ENCODE measurements around the gene JAZF1.
"Not testable (repeated sequence)": the region's sequence is repeated elsewhere in the genome, so short reads cannot be mapped to it uniquely, and the experiment has no call there.

Gene JAZF1

GRCh38 chr7:27895551-27895950, 285.0 kb downstream of the JAZF1 start:
- DNase-seq (ENCODE audit: low read depth, low spot score) = no peak
- H3K4me3 ChIP-seq (ENCODE audit: low read depth, low read length) = no peak overlapping the region
- TF ChIP-seq, protein P1, sequence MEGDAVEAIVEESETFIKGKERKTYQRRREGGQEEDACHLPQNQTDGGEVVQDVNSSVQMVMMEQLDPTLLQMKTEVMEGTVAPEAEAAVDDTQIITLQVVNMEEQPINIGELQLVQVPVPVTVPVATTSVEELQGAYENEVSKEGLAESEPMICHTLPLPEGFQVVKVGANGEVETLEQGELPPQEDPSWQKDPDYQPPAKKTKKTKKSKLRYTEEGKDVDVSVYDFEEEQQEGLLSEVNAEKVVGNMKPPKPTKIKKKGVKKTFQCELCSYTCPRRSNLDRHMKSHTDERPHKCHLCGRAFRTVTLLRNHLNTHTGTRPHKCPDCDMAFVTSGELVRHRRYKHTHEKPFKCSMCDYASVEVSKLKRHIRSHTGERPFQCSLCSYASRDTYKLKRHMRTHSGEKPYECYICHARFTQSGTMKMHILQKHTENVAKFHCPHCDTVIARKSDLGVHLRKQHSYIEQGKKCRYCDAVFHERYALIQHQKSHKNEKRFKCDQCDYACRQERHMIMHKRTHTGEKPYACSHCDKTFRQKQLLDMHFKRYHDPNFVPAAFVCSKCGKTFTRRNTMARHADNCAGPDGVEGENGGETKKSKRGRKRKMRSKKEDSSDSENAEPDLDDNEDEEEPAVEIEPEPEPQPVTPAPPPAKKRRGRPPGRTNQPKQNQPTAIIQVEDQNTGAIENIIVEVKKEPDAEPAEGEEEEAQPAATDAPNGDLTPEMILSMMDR (IDR thresholded peaks at IDR 0.05; ENCODE audit: low read depth, low read length) = no peak
- in situ Hi-C loops (cut with HindIII; ENCODE audit: low sequenced_read_pairs) = no loop called here

GRCh38 chr7:27890205-27890849, 290.3 kb downstream of the JAZF1 start:
- in situ Hi-C loops (cut with HindIII; ENCODE audit: low sequenced_read_pairs) = no loop called here
- DNase-seq (ENCODE audit: low read depth, low spot score) = no peak
- TF ChIP-seq, protein P1 (IDR thresholded peaks at IDR 0.05; ENCODE audit: low read depth, low read length) = no peak
- H3K4me3 ChIP-seq (ENCODE audit: low read depth, low read length) = no peak overlapping the region

DNA sequence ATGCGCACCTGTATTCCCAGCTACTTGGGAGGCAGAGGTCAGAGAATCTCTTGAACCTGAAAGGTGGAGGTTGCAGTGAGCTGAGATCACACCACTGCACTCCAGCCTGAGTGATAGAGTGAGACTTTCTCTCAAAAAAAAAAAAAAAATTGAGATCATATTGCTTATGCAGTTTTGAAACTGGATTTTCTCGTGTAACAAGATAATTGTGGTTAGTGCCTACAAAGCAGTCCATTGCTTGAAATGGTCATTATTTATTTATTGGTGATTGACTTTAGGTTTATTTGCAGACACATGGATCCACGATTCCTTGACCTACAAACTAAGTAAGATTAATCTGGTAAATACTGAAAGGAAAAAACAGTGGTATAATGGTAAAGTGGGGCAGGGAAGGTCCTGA, 290.8 kb downstream of the JAZF1 start:
- H3K4me3 ChIP-seq (ENCODE audit: low read depth, low read length) = no peak overlapping the region
- TF ChIP-seq, protein P1 (IDR thresholded peaks at IDR 0.05; ENCODE audit: low read depth, low read length) = no peak
- DNase-seq (ENCODE audit: low read depth, low spot score) = no peak
- in situ Hi-C loops (cut with HindIII; ENCODE audit: low sequenced_read_pairs) = no loop called here

GRCh38 chr7:27888736-27889135, 291.9 kb downstream of the JAZF1 start:
- no peak overlapping the region for H3K4me3 ChIP-seq (ENCODE audit: low read depth, low read length)
- no peak for DNase-seq (ENCODE audit: low read depth, low spot score)
- in situ Hi-C loops (cut with HindIII; ENCODE audit: low sequenced_read_pairs) = no loop called here
- TF ChIP-seq, protein P1 (IDR thresholded peaks at IDR 0.05; ENCODE audit: low read depth, low read length) = no peak

DNA sequence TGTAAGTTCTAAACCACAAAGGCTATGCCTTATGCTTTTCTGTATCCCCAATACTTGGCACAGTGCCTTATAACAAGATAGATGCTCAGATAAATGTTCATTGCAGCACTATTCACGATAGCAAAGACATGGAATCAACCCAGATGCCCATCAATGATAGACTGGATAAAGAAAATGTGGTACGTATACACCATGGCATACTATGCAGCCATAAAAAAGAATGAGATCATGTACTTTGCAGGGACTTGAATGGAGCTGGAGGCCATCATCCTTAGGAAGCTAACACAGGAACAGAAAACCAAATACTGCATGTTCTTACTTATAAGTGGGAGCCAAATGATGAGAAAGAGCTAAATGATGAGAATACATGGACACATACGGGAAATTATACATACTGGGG, 293.9 kb downstream of the JAZF1 start:
- H3K4me3 ChIP-seq (ENCODE audit: low read depth, low read length); in situ Hi-C loops (cut with HindIII; ENCODE audit: low sequenced_read_pairs); DNase-seq (ENCODE audit: low read depth, low spot score): not testable (repeated sequence)

GRCh38 chr7:27885652-27886051, 294.9 kb downstream of the JAZF1 start:
- no peak overlapping the region for H3K4me3 ChIP-seq (ENCODE audit: low read depth, low read length)
- TF ChIP-seq, protein P1 (IDR thresholded peaks at IDR 0.05; ENCODE audit: low read depth, low read length) = no peak
- DNase-seq (ENCODE audit: low read depth, low spot score) = no peak
- in situ Hi-C loops (cut with HindIII; ENCODE audit: low sequenced_read_pairs) = no loop called here

DNA sequence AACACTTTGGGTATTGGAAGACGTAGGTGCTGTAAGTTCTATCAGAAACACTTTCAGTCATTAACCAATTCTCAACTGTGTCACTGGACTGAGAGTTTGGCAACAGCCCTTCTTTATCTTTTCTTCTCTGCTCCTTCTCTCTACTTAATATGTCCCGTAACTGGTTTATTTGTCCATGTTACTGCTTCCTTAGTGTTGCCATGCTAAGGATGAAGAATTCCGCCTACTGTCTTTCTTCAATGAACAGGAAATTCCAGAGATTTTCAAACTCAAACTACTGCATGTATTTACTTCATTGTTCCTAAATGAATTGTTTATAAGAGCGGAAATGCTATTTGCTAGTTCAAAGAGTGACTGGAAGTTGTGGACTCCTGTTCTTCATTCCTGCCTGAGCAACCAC, 296.9 kb downstream of the JAZF1 start:
- in situ Hi-C loops (cut with HindIII; ENCODE audit: low sequenced_read_pairs) = no loop called here
- TF ChIP-seq, protein P1 (IDR thresholded peaks at IDR 0.05; ENCODE audit: low read depth, low read length) = no peak
- peak; percentile 39 for DNase-seq (ENCODE audit: low read depth, low spot score)
- no peak overlapping the region for H3K4me3 ChIP-seq (ENCODE audit: low read depth, low read length)
